ENCODE results near the gene UBE2S.

- TF ChIP-seq CTCF (IDR thresholded peaks at IDR 0.05), result peak; percentile 40 to 53 (median 50)
- no peak for TF ChIP-seq POLR2A (IDR thresholded peaks at IDR 0.05)
These were observed 10.6 kb upstream of the UBE2S start for GRCh38 chr19:55418185-55418584.
